ENCODE results near the gene POR. TPM values are rescaled to one million over a fixed set of nuclear protein-coding genes. Genes with fewer than 3 reads are reported as not detected.
"Not testable (repeated sequence)": the region's sequence is repeated elsewhere in the genome, so short reads cannot be mapped to it uniquely, and the experiment has no call there.

Gene POR
- total and polyA plus RNA-seq, 2 of the 8 experiments (the other 6 are each of a cell fraction or from before 2014, with no cell fraction given): 98.7 to 144 TPM

DNA sequence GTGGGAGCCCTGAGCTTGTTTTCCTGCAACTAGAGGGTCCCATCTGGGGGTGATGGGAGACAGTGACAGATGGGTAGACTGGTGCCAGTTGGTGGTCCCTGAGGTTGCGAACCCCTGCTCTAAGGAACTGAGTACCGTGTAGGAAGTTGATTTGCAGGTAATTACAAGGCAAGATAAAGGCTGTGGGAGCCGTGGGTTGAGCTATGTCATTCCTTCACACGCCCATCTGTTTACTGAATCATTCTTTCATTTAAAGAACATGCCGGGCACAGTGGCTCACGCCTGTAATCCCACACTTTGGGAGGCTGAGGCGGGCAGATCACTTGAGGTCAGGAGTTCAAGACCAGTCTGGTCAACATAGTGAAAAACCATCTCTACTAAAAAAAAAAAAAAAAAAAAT is 23.7 kb upstream of the POR start:
- not testable (repeated sequence) for H3K4me2 ChIP-seq (ENCODE audit: insufficient read depth in 1 of 2, low read depth in 2 of 2, low read length in 2 of 2); H3K4ac ChIP-seq (replicated peaks; ENCODE audit: insufficient read length, low read depth, low read length); H4K91ac ChIP-seq (replicated peaks; ENCODE audit: insufficient read length, low read length); H3K23ac ChIP-seq (ENCODE audit: insufficient read length); H2BK120ac ChIP-seq (replicated peaks; ENCODE audit: low read depth, low read length); H3K27me3 ChIP-seq (replicated peaks in 1 of 4; ENCODE audit: control insufficient read depth in 3 of 4, extremely low read depth in 1 of 4, insufficient read depth in 3 of 4, low read length in 3 of 4); H2BK20ac ChIP-seq (ENCODE audit: low read length); H2AK5ac ChIP-seq (ENCODE audit: low read depth, low read length); FAIRE-seq; H4K5ac ChIP-seq (ENCODE audit: insufficient read length, low read depth, low read length); DNase-seq (ENCODE audit: low read depth in 1 of 2, low spot score in 2 of 2); H3K79me2 ChIP-seq (ENCODE audit: control insufficient read depth in 1 of 2, insufficient read depth in 2 of 2, low read length in 2 of 2); H3K18ac ChIP-seq (ENCODE audit: extremely low read depth, low read length); H3K9ac ChIP-seq (replicated peaks in 1 of 4; ENCODE audit: extremely low read depth in 1 of 4, low read depth in 3 of 4, low read length in 3 of 4); H3K27ac ChIP-seq (ENCODE audit: low read depth, low read length); H3K23me2 ChIP-seq (ENCODE audit: low read depth, low read length); H3K56ac ChIP-seq (replicated peaks; ENCODE audit: insufficient read length, low read depth, low read length); H3K9me3 ChIP-seq (ENCODE audit: insufficient read depth in 2 of 2, low read depth in 1 of 2, low read length in 1 of 2); H3K4me1 ChIP-seq (replicated peaks in 1 of 4; ENCODE audit: control insufficient read depth in 3 of 4, insufficient read depth in 4 of 4, low read length in 3 of 4); H4K8ac ChIP-seq (ENCODE audit: extremely low read depth, insufficient read depth, low read length); H3K14ac ChIP-seq (ENCODE audit: insufficient read length); H2BK12ac ChIP-seq (ENCODE audit: low read depth, low read length); H3K4me3 ChIP-seq (ENCODE audit: extremely low read depth in 1 of 4, insufficient read depth in 2 of 4, low read depth in 3 of 4, low read length in 4 of 4); H3K79me1 ChIP-seq (ENCODE audit: low read depth, low read length); H2AFZ ChIP-seq (ENCODE audit: low read length); H2BK15ac ChIP-seq (ENCODE audit: low read length); H2BK5ac ChIP-seq (ENCODE audit: low read depth, low read length)
- H3K36me3 ChIP-seq (ENCODE audit: control insufficient read depth in 2 of 4, insufficient read depth in 4 of 4, low read length in 3 of 4): peaks cover 0 to 14% (median 8%) of the 10 kb centered on the region in 4 experiments; a peak in 6 of 8 replicates
- 92% methylated on average over 7 of the region's 7 CpGs; no CpG with 5 or more reads in 1 of the 2 experiments for WGBS, 2 experiments (ENCODE audit: extremely low coverage in 1 of 2, insufficient coverage in 1 of 2, insufficient read length in 1 of 2, insufficient replicate concordance in 2 of 2, low coverage in 1 of 2, low lambda C conversion rate in 2 of 2, missing lambda C conversion rate in 1 of 2)
- ChIA-PET POLR2A (ENCODE audit: partially characterized antibody) (interaction anchor here (1.0 to 3.8 kb wide), 9 partner anchors 8 to 156 kb away, joined by 3 to 23 read pairs (median 4); partner anchors contain the start of genes MDH2, POR, RHBDD2 and STYXL1), CTCF (ENCODE audit: partially characterized antibody) (interaction anchor here (0.6 to 1.7 kb wide), 5 partner anchors 44 to 134 kb away, joined by 3 to 7 read pairs (median 4); no protein-coding TSS in a partner anchor)
- peaks cover 2 to 15% of the 10 kb centered on the region in 2 experiments for H4K20me1 ChIP-seq (replicated peaks in 1 of 2; ENCODE audit: control insufficient read depth in 1 of 2, insufficient read depth in 2 of 2, low read length in 2 of 2)
